OCI-LY1 (cell line): ENCODE results near the gene CNOT4.

Experiments used
- H2AFZ ChIP-seq: fragments of 200-600 bp; sonication (generic), shearing (Covaris generic); 2 replicates; pipeline ENCODE4 v1.6.0; 2014; ENCODE audit warnings: antibody characterized with exemption, mild to moderate bottlenecking, low read length
- H3F3A ChIP-seq: fragments of 200-600 bp; sonication (generic), shearing (Covaris generic); 2 replicates; pipeline ENCODE4 v1.6.0; 2014; ENCODE audit warnings: mild to moderate bottlenecking, antibody characterized with exemption, low read length, moderate library complexity; ENCODE audit not compliant: insufficient read depth
- H3K27ac ChIP-seq: fragments of 200-600 bp; sonication (generic); 2 replicates; pipeline ENCODE4 v1.5.1; 2014; ENCODE audit warnings: low read length, mixed run types, mild to moderate bottlenecking, low read depth; ENCODE audit not compliant: poor library complexity, severe bottlenecking
- H3K27me3 ChIP-seq: fragments of 200-600 bp; sonication (generic); 2 replicates; pipeline ENCODE4 v1.6.0; 2014; ENCODE audit warnings: antibody characterized with exemption, mild to moderate bottlenecking, low read length, moderate library complexity; ENCODE audit not compliant: insufficient read depth
- H3K36me3 ChIP-seq: fragments of 200-600 bp; sonication (generic); 2 replicates; pipeline ENCODE4 v1.6.1; 2014; ENCODE audit warnings: mild to moderate bottlenecking, antibody characterized with exemption, low read length, moderate library complexity, mixed read lengths; ENCODE audit not compliant: insufficient read depth
- H3K4me1 ChIP-seq: fragments of 200-600 bp; sonication (generic); 2 replicates; pipeline ENCODE4 v1.5.1; 2014; ENCODE audit warnings: mild to moderate bottlenecking, low read length, moderate library complexity; ENCODE audit not compliant: insufficient read depth, severe bottlenecking
- H3K4me2 ChIP-seq: fragments of 200-600 bp; sonication (generic), shearing (Covaris generic); 2 replicates; pipeline ENCODE4 v1.6.1; 2014; ENCODE audit warnings: low read length
- H3K4me3 ChIP-seq: fragments of 200-600 bp; sonication (generic); 2 replicates; pipeline ENCODE4 v1.5.1; 2014; ENCODE audit warnings: low read length, low read depth, mild to moderate bottlenecking, mixed read lengths; ENCODE audit not compliant: poor library complexity, severe bottlenecking
- H3K79me2 ChIP-seq: fragments of 200-600 bp; shearing (Covaris generic); 2 replicates; pipeline ENCODE4 v1.6.1; 2016; ENCODE audit warnings: mixed run types, low read length, mixed read lengths; ENCODE audit not compliant: insufficient read depth
- H3K9ac ChIP-seq: fragments of 200-600 bp; sonication (generic), shearing (Covaris generic); 2 replicates; pipeline ENCODE4 v1.6.1; 2014; ENCODE audit warnings: mild to moderate bottlenecking, low read length, mixed read lengths
- H3K9me2 ChIP-seq: fragments of 200-600 bp; sonication (generic), shearing (Covaris generic); 2 replicates; pipeline ENCODE4 v1.6.1; 2014; ENCODE audit warnings: low read depth, mild to moderate bottlenecking, low read length, mixed read lengths
- H3K9me3 ChIP-seq: fragments of 200-600 bp; shearing (Covaris generic); 2 replicates; pipeline ENCODE4 v1.6.1; 2014; ENCODE audit warnings: low read length, mixed read lengths
- H4K20me1 ChIP-seq: fragments of 200-600 bp; sonication (generic), shearing (Covaris generic); 2 replicates; pipeline ENCODE4 v1.6.0; 2016; ENCODE audit warnings: mild to moderate bottlenecking, low read length; ENCODE audit not compliant: insufficient read depth
- CTCF ChIP-seq: fragments of 200-600 bp; sonication (generic), shearing (Covaris generic); IDR thresholded peaks from 2 replicates; pipeline ENCODE4 v1.5.1; 2017; ENCODE audit warnings: mild to moderate bottlenecking, antibody characterized with exemption, low read length, moderate library complexity, mixed read lengths
- EZH2 ChIP-seq: fragments of 200-600 bp; sonication (generic), shearing (Covaris generic); IDR thresholded peaks from 2 replicates; pipeline ENCODE4 v1.8.0; 2017; ENCODE audit warnings: borderline replicate concordance, mixed run types, mild to moderate bottlenecking, antibody characterized with exemption, low read length, moderate library complexity, mixed read lengths

Gene CNOT4

GRCh38 chr7:135392701-135393100, 117.2 kb downstream of the CNOT4 start:
- peaks cover 54% of the 10 kb centered on the region for H3K36me3 ChIP-seq
- no peak for TF ChIP-seq CTCF
- no peak for TF ChIP-seq EZH2
- H3F3A ChIP-seq = no peaks in the 10 kb centered on the region
- no peak overlapping the region for H3K4me3 ChIP-seq
- H2AFZ ChIP-seq = no peak overlapping the region
- no peak overlapping the region for H3K9ac ChIP-seq
- H3K79me2 ChIP-seq = no peaks in the 10 kb centered on the region
- H3K9me3 ChIP-seq = no peaks in the 10 kb centered on the region
- H3K27me3 ChIP-seq = no peaks in the 10 kb centered on the region
- H3K4me2 ChIP-seq = no peak overlapping the region
- H3K27ac ChIP-seq = no peak overlapping the region
- no peaks in the 10 kb centered on the region for H3K4me1 ChIP-seq
- H4K20me1 ChIP-seq = no peaks in the 10 kb centered on the region
- H3K9me2 ChIP-seq = no peaks in the 10 kb centered on the region

DNA sequence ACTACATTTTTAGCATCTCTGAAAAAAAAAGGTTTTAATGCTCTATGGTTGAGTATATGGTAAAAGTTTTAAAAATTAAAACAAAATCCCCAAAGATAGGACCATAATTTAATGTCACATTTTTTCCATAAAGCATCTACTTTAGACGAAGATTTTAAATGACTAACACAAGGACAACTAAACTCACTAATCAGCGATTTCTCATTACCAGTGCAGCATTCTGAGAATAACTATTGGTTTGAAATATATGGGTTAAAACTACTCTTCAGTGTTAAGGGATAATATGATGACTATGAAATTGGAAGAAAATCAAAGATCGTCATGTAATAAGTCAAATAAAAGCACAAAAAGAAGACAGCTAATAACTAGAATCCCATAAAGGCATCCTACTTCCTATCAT, 118.4 kb downstream of the CNOT4 start:
- TF ChIP-seq CTCF = no peak
- TF ChIP-seq EZH2 = no peak
- Histone ChIP-seq H3K4me1 (no peaks in the 10 kb centered on the region), H3K79me2 (no peaks in the 10 kb centered on the region), H3K36me3 (peaks cover 54% of the 10 kb centered on the region), H3K27ac (no peak overlapping the region), H3K4me2 (no peak overlapping the region), H4K20me1 (no peaks in the 10 kb centered on the region), H3F3A (no peaks in the 10 kb centered on the region), H3K9me2 (no peaks in the 10 kb centered on the region), H3K27me3 (no peaks in the 10 kb centered on the region), H3K4me3 (no peak overlapping the region), H2AFZ (no peak overlapping the region), H3K9ac (no peak overlapping the region), H3K9me3 (no peaks in the 10 kb centered on the region)

DNA sequence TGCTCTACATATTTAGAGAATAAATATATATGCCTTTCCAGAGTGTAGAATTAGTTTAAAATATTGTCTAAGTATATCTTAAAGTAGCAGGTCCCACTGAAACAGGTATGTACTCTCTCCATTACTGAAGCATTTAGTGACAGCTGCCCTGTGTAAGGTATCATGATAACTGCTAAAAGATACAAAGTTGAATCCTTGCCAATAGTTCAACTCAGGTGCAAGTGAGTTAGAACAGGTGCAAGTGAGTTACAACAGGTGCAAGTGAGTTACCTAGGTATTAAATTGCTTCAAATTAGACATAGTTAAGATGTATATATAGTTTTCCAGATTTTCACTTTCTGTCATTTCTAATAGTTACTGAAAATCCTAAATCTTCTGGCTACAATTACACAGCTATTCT, 119.1 kb downstream of the CNOT4 start:
- no peak overlapping the region for H3K4me3 ChIP-seq
- H3K9ac ChIP-seq = no peak overlapping the region
- no peak overlapping the region for H3K4me2 ChIP-seq
- no peaks in the 10 kb centered on the region for H3K9me2 ChIP-seq
- H3K4me1 ChIP-seq = no peaks in the 10 kb centered on the region
- H3K79me2 ChIP-seq = no peaks in the 10 kb centered on the region
- no peaks in the 10 kb centered on the region for H3K27me3 ChIP-seq
- H3K36me3 ChIP-seq = peaks cover 54% of the 10 kb centered on the region
- H4K20me1 ChIP-seq = no peaks in the 10 kb centered on the region
- no peaks in the 10 kb centered on the region for H3K9me3 ChIP-seq
- H3F3A ChIP-seq = no peaks in the 10 kb centered on the region
- no peak overlapping the region for H3K27ac ChIP-seq
- H2AFZ ChIP-seq = no peak overlapping the region
- TF ChIP-seq CTCF (no peak), EZH2 (no peak)
